SK-N-SH (cell line): ENCODE measurements around the gene SHROOM1. TPM values are rescaled to one million over a fixed set of nuclear protein-coding genes. Genes with fewer than 3 reads are reported as not detected.

Experiments
- CTCF ChIA-PET: fragments of 300-600, 350-600 bp; formaldehyde crosslinking; extraction: SDS; loops from one replicate; lab custom pipeline; 2021; lab: Yijun Ruan, JAX
- POLR2A ChIA-PET: fragments of 350-600 bp; sonication (Branson Sonifier 250); formaldehyde crosslinking; extraction: SDS; loops from one replicate; lab custom pipeline; 2020; ENCODE audit warnings: antibody characterized with exemption, inconsistent platforms; lab: Yijun Ruan, JAX
- DNase-seq: peaks from one replicate; pipeline ENCODE4 v3.0.0; 2012
- H2AFZ ChIP-seq: fragments of 200-600 bp; sonication (generic); 2 replicates; pipeline ENCODE4 v1.8.1; 2016; ENCODE audit warnings: antibody characterized with exemption, mild to moderate bottlenecking, low read depth
- H3F3A ChIP-seq: fragments of 200-600 bp; sonication (generic); replicated peaks from 2 replicates; pipeline ENCODE3; 2016; ENCODE audit warnings: antibody characterized with exemption, mild to moderate bottlenecking; ENCODE audit not compliant: insufficient read depth
- H3K27ac ChIP-seq, 2 experiments: fragments of 200-500 bp in 1 of 2; fragments of 200-600 bp in 1 of 2; sonication (Bioruptor generic) in 1 of 2; sonication (generic), shearing (Covaris generic) in 1 of 2; 2 replicates each; pipeline versions ENCODE4 v1.5.1 to v1.6.1; 2014 to 2016; ENCODE audit warnings: low read depth in 2 of 2, inconsistent platforms in 1 of 2, low read length in 1 of 2, mild to moderate bottlenecking in 1 of 2, mixed read lengths in 1 of 2
- H3K27me3 ChIP-seq: fragments of 200-600 bp; sonication (generic), shearing (Covaris generic); 2 replicates; pipeline ENCODE4 v1.6.1; 2016; ENCODE audit warnings: mixed run types; ENCODE audit not compliant: insufficient read depth
- H3K36me3 ChIP-seq, 2 experiments: fragments of 200-500 bp in 1 of 2; fragments of 200-600 bp in 1 of 2; sonication (Bioruptor generic) in 1 of 2; sonication (generic) in 1 of 2; replicated peaks in 1 of 2; 2 replicates each; pipeline versions ENCODE3 to v1.5.1; 2014 to 2016; ENCODE audit warnings: low read length in 1 of 2, mild to moderate bottlenecking in 1 of 2; ENCODE audit not compliant: insufficient read depth in 2 of 2, control insufficient read depth in 1 of 2
- H3K4me1 ChIP-seq, 2 experiments: fragments of 200-500 bp in 1 of 2; fragments of 200-600 bp in 1 of 2; sonication (Bioruptor generic) in 1 of 2; sonication (generic), shearing (Covaris generic) in 1 of 2; 2 replicates each; pipeline versions ENCODE4 v1.5.1 to v1.6.1; 2014 to 2016; ENCODE audit warnings: low read depth in 1 of 2, low read length in 1 of 2, mixed run types in 1 of 2; ENCODE audit not compliant: insufficient read depth in 2 of 2, control insufficient read depth in 1 of 2
- H3K4me2 ChIP-seq: fragments of 200-600 bp; sonication (generic), shearing (Covaris generic); 2 replicates; pipeline ENCODE4 v1.6.1; 2017; ENCODE audit warnings: mixed run types
- H3K4me3 ChIP-seq, 2 experiments: fragments of 200-500 bp in 1 of 2; fragments of 200-600 bp in 1 of 2; sonication (Bioruptor generic) in 1 of 2; sonication (generic), shearing (Covaris generic) in 1 of 2; 2 replicates each; pipeline versions ENCODE4 v1.5.1 to v1.8.1; 2014 to 2016; ENCODE audit warnings: low read depth in 2 of 2, inconsistent platforms in 1 of 2, low read length in 1 of 2, mild to moderate bottlenecking in 1 of 2, mixed read lengths in 1 of 2, moderate library complexity in 1 of 2
- H3K79me2 ChIP-seq: fragments of 200-600 bp; sonication (generic); 2 replicates; pipeline ENCODE4 v1.8.1; 2017; ENCODE audit warnings: mild to moderate bottlenecking; ENCODE audit not compliant: insufficient read depth
- H3K9ac ChIP-seq: fragments of 200-600 bp; sonication (generic); 2 replicates; pipeline ENCODE4 v1.6.1; 2017; ENCODE audit warnings: mixed run types
- H3K9me2 ChIP-seq: fragments of 200-600 bp; sonication (generic); 2 replicates; pipeline ENCODE4 v1.6.1; 2017; ENCODE audit warnings: mixed run types
- H3K9me3 ChIP-seq: fragments of 200-600 bp; sonication (generic); 2 replicates; pipeline ENCODE4 v1.6.1; 2017; ENCODE audit warnings: mixed run types, mild to moderate bottlenecking, moderate library complexity
- H4K20me1 ChIP-seq: fragments of 200-600 bp; sonication (generic); 2 replicates; pipeline ENCODE4 v1.6.1; 2017; ENCODE audit warnings: mild to moderate bottlenecking, mixed run types; ENCODE audit not compliant: insufficient read depth
- CHD2 ChIP-seq: fragments of 150-350 bp; IDR thresholded peaks from 2 replicates; pipeline ENCODE4 v1.6.1; 2018; ENCODE audit warnings: low read length; ENCODE audit not compliant: partially characterized antibody
- ELF1 ChIP-seq: IDR thresholded peaks from 2 replicates; pipeline ENCODE4 v1.4.0; 2012
- EP300 ChIP-seq, 2 experiments: IDR thresholded peaks; 2 replicates each; pipeline versions ENCODE4 v1.4.0 to v1.6.1; 2012; ENCODE audit warnings: borderline replicate concordance in 1 of 2, low read depth in 1 of 2, low read length in 1 of 2
- EZH2phosphoT487 ChIP-seq: fragments of 200-600 bp; sonication (generic); IDR thresholded peaks from 2 replicates; pipeline ENCODE4 v1.6.1; 2017; ENCODE audit warnings: low read depth, mixed run types, mild to moderate bottlenecking, antibody characterized with exemption, moderate library complexity, borderline replicate concordance
- FOXJ3 ChIP-seq: sonication (generic); formaldehyde crosslinking; IDR thresholded peaks from 2 replicates; pipeline ENCODE4 v1.5.1; 2020; ENCODE audit warnings: mild to moderate bottlenecking, missing genetic modification reagents
- GATA2 ChIP-seq: sonication (generic); formaldehyde crosslinking; IDR thresholded peaks from 2 replicates; pipeline ENCODE4 v1.5.0; 2020; ENCODE audit warnings: mild to moderate bottlenecking, missing genetic modification reagents
- JUND ChIP-seq: IDR thresholded peaks from 2 replicates; pipeline ENCODE4 v1.4.0; 2012
- MEF2A ChIP-seq: IDR thresholded peaks from 2 replicates; pipeline ENCODE4 v1.4.0; 2012; ENCODE audit warnings: low read depth, borderline replicate concordance
- MXI1 ChIP-seq: IDR thresholded peaks from 2 replicates; pipeline ENCODE4 v1.6.1; 2012; ENCODE audit warnings: mild to moderate bottlenecking, low read depth, low read length, improper control_type of control experiment
- NRF1 ChIP-seq: IDR thresholded peaks from 2 replicates; pipeline ENCODE4 v1.6.1; 2012; ENCODE audit warnings: low read depth, mild to moderate bottlenecking, low read length
- RAD21 ChIP-seq: IDR thresholded peaks from 2 replicates; pipeline ENCODE4 v1.6.1; 2012; ENCODE audit warnings: mild to moderate bottlenecking, low read length
- SIN3A ChIP-seq: IDR thresholded peaks from 2 replicates; pipeline ENCODE4 v1.6.1; 2012; ENCODE audit warnings: low read depth, mild to moderate bottlenecking, low read length, moderate library complexity, borderline replicate concordance
- SMC3 ChIP-seq: IDR thresholded peaks from 2 replicates; pipeline ENCODE4 v1.6.1; 2012; ENCODE audit warnings: low read depth, low read length, improper control_type of control experiment
- TAF1 ChIP-seq: IDR thresholded peaks from 2 replicates; pipeline ENCODE4 v1.6.1; 2012; ENCODE audit warnings: low read depth, mild to moderate bottlenecking, low read length, moderate library complexity, borderline replicate concordance
- TCF12 ChIP-seq: IDR thresholded peaks from 2 replicates; pipeline ENCODE4 v1.4.0; 2012
- YY1 ChIP-seq: IDR thresholded peaks from 2 replicates; pipeline ENCODE4 v1.4.0; 2012; ENCODE audit warnings: low read depth, mild to moderate bottlenecking
- WGBS: methylation state at CpG from one replicate; pipeline ENCODE4 v1.1.6; 2017; ENCODE audit warnings: low lambda C conversion rate; 5-methylcytosine and 5-hydroxymethylcytosine counted together
- polyA plus RNA-seq, 3 experiments: library from polyadenylated mRNA; depleted of rRNA; stranded (reverse); fragments of >200 nt; gene quantifications; 2 replicates each; pipeline ENCODE4 v1.2.3, GENCODE V29; 2012
- TF ChIP-seq, protein P1 (sequence below): fragments of 200-600 bp; sonication (generic); IDR thresholded peaks from 2 replicates; pipeline ENCODE4 v1.6.1; 2017; ENCODE audit warnings: antibody characterized with exemption, mild to moderate bottlenecking, moderate library complexity
- TF ChIP-seq, protein P2 (sequence below): fragments of 150-350 bp; IDR thresholded peaks from 2 replicates; pipeline ENCODE4 v1.6.1; 2016; ENCODE audit warnings: mild to moderate bottlenecking, low read depth, low read length
- TF ChIP-seq, protein P3 (sequence below): IDR thresholded peaks from 2 replicates; pipeline ENCODE4 v1.4.0; 2012; ENCODE audit warnings: low read depth, borderline replicate concordance
- TF ChIP-seq, protein P4 (sequence below): IDR thresholded peaks from 2 replicates; pipeline ENCODE4; 2012
- TF ChIP-seq, protein P5 (sequence below): fragments of 150-350 bp; IDR thresholded peaks from 2 replicates; pipeline ENCODE4 v1.6.1; 2017; ENCODE audit warnings: antibody characterized with exemption, low read length, low read depth, borderline replicate concordance

Gene SHROOM1
- polyA plus RNA-seq, 1 of the 3 experiments (the other 2 are of a cell fraction) = 3.8 TPM

DNA sequence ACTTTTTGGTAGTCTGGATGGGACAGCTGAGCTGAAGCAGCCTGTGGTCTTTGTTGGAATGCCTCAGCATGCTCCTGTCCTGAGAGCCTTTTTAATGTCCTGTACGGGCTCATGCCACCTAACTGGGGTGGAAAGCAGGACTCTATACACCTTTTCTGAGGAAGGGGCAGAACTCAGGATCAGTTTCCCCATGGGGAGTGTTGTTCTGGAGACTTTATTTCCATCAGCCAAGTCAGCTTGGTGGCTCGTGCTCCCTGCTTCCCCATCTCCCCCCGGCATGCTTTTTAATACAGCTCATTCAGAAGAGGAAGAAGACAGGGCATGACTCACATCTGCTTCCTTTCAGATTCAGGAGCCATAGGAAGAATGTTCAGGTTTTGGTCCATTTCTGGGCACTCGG lies 48.3 kb downstream of the SHROOM1 start (continued):
- TF ChIP-seq, protein P1, sequence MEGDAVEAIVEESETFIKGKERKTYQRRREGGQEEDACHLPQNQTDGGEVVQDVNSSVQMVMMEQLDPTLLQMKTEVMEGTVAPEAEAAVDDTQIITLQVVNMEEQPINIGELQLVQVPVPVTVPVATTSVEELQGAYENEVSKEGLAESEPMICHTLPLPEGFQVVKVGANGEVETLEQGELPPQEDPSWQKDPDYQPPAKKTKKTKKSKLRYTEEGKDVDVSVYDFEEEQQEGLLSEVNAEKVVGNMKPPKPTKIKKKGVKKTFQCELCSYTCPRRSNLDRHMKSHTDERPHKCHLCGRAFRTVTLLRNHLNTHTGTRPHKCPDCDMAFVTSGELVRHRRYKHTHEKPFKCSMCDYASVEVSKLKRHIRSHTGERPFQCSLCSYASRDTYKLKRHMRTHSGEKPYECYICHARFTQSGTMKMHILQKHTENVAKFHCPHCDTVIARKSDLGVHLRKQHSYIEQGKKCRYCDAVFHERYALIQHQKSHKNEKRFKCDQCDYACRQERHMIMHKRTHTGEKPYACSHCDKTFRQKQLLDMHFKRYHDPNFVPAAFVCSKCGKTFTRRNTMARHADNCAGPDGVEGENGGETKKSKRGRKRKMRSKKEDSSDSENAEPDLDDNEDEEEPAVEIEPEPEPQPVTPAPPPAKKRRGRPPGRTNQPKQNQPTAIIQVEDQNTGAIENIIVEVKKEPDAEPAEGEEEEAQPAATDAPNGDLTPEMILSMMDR = no peak
- TF ChIP-seq, protein P2, sequence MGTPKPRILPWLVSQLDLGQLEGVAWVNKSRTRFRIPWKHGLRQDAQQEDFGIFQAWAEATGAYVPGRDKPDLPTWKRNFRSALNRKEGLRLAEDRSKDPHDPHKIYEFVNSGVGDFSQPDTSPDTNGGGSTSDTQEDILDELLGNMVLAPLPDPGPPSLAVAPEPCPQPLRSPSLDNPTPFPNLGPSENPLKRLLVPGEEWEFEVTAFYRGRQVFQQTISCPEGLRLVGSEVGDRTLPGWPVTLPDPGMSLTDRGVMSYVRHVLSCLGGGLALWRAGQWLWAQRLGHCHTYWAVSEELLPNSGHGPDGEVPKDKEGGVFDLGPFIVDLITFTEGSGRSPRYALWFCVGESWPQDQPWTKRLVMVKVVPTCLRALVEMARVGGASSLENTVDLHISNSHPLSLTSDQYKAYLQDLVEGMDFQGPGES = no peak
- TF ChIP-seq EZH2phosphoT487 = no peak
- no peak for TF ChIP-seq SIN3A
- no peak for TF ChIP-seq CHD2
- TF ChIP-seq GATA2 (CRISPR knock-in tag) = no peak
- TF ChIP-seq ELF1 = peak; percentile 18; the same call in 1 of the 2 replicates

DNA sequence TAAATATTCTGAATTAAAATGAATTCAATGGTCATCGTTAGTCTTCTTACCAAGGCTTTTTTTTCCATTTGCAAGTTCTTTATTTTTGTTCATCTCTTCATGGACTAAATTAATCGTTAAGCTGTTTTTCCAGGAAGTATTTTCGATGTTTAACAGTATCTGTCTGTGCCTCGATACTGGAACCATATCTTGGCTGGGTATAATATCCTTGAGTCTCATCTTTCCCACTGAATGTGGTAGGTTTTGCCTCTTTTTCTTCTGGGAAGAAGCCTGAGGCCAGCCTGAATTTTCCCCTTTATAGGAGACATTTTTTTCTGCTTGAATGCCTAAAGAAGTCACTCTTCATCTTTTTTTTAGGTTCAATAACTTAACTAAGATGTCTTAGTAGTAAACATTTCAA lies 49.4 kb downstream of the SHROOM1 start:
- 86% methylated on average over 4 of the region's 4 CpGs for WGBS
- TF ChIP-seq YY1 = no peak
- no peak for TF ChIP-seq ELF1
- no peak for TF ChIP-seq TAF1
- TF ChIP-seq FOXJ3 = no peak
- TF ChIP-seq RAD21 = no peak
- TF ChIP-seq, protein P2 = no peak
- no peak for TF ChIP-seq MEF2A
- no peak for TF ChIP-seq SMC3
- no peak for TF ChIP-seq EP300 (IDR thresholded peaks at IDR 0.05; ENCODE audit: borderline replicate concordance in 1 of 2, low read depth in 1 of 2, low read length in 1 of 2)
- no peak for TF ChIP-seq JUND
- no peak for TF ChIP-seq MXI1
- TF ChIP-seq, protein P3, sequence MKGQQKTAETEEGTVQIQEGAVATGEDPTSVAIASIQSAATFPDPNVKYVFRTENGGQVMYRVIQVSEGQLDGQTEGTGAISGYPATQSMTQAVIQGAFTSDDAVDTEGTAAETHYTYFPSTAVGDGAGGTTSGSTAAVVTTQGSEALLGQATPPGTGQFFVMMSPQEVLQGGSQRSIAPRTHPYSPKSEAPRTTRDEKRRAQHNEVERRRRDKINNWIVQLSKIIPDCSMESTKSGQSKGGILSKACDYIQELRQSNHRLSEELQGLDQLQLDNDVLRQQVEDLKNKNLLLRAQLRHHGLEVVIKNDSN = no peak
- no peak for TF ChIP-seq NRF1
- no peak for TF ChIP-seq TCF12
- TF ChIP-seq, protein P4, sequence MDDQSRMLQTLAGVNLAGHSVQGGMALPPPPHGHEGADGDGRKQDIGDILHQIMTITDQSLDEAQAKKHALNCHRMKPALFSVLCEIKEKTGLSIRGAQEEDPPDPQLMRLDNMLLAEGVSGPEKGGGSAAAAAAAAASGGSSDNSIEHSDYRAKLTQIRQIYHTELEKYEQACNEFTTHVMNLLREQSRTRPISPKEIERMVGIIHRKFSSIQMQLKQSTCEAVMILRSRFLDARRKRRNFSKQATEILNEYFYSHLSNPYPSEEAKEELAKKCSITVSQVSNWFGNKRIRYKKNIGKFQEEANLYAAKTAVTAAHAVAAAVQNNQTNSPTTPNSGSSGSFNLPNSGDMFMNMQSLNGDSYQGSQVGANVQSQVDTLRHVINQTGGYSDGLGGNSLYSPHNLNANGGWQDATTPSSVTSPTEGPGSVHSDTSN = no peak
- TF ChIP-seq, protein P1 = no peak
- TF ChIP-seq, protein P5, sequence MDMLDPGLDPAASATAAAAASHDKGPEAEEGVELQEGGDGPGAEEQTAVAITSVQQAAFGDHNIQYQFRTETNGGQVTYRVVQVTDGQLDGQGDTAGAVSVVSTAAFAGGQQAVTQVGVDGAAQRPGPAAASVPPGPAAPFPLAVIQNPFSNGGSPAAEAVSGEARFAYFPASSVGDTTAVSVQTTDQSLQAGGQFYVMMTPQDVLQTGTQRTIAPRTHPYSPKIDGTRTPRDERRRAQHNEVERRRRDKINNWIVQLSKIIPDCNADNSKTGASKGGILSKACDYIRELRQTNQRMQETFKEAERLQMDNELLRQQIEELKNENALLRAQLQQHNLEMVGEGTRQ = no peak

More for the DNA sequence above, 49.4 kb downstream of the SHROOM1 start:
- peaks cover 8 to 18% of the 10 kb centered on the region in 2 experiments; a peak in 2 of 4 replicates for H3K4me1 ChIP-seq
- H4K20me1 ChIP-seq = no peaks in the 10 kb centered on the region
- peaks cover 5% of the 10 kb centered on the region for H3F3A ChIP-seq
- H3K9ac ChIP-seq = no peak overlapping the region
- no peak for DNase-seq
- H3K9me3 ChIP-seq = no peaks in the 10 kb centered on the region
- H3K4me2 ChIP-seq = no peak overlapping the region
- peak overlapping the region; percentile 95; the same call in 1 of the 2 replicates for H2AFZ ChIP-seq
- no peaks in the 10 kb centered on the region for H3K27me3 ChIP-seq
- CTCF ChIA-PET = interaction anchor here (0.7 kb wide), 1 partner anchor 254 kb away, joined by 3 read pairs; no protein-coding TSS in a partner anchor
- no peak overlapping the region for H3K4me3 ChIP-seq
- POLR2A ChIA-PET = no interaction called here
- no peaks in the 10 kb centered on the region for H3K36me3 ChIP-seq
- no peak overlapping the region for H3K27ac ChIP-seq
- peaks cover 8% of the 10 kb centered on the region for H3K79me2 ChIP-seq
- no peaks in the 10 kb centered on the region for H3K9me2 ChIP-seq
